Sigmoid colon (tissue), 4 donors: ENCODE data around the gene KCNJ14.

Experiments used
- CTCF ChIP-seq, 4 experiments: fragments of 450-650 bp in 3 of 4; fragments of 200-600 bp in 1 of 4; IDR thresholded peaks; one replicate each; pipeline ENCODE4 v1.5.1; 2016 to 2019; ENCODE audit warnings: antibody characterized with exemption in 4 of 4, mild to moderate bottlenecking in 3 of 4, moderate library complexity in 2 of 4
- EP300 ChIP-seq, 4 donors: sonication (generic); formaldehyde crosslinking; IDR thresholded peaks; one replicate each; pipeline ENCODE4 v1.6.1; 2017; ENCODE audit warnings: antibody characterized with exemption in 4 of 4
- POLR2A ChIP-seq, 2 donors: fragments of 450-650 bp; IDR thresholded peaks; one replicate each; pipeline ENCODE4 v1.6.1; 2016; ENCODE audit warnings: antibody characterized with exemption in 2 of 2, mild to moderate bottlenecking in 2 of 2, moderate library complexity in 2 of 2
- POLR2AphosphoS5 ChIP-seq, 4 donors: sonication (generic); formaldehyde crosslinking; IDR thresholded peaks; one replicate each; pipeline ENCODE4 v1.6.1; 2017; ENCODE audit warnings: antibody characterized with exemption in 4 of 4

- no peak for TF ChIP-seq POLR2A (IDR thresholded peaks at IDR 0.05)
- no peak for TF ChIP-seq POLR2AphosphoS5 (IDR thresholded peaks at IDR 0.05)
- TF ChIP-seq CTCF (IDR thresholded peaks at IDR 0.05), result no peak
- no peak for TF ChIP-seq EP300 (IDR thresholded peaks at IDR 0.05)
Observed at GRCh38 chr19:48443731-48444128, 11.6 kb upstream of the KCNJ14 start.
